GM18511 (cell line): ENCODE results near the gene PTS.
A peak's percentile ranks its signal among the peaks of the same experiment; 100 is the strongest.

ENCODE experiments used
- ATAC-seq: cut with Tn5 transposase; IDR thresholded peaks from one replicate; pipeline ENCODE4 v1.9.1; 2021; ENCODE audit warnings: mild to moderate bottlenecking, moderate library complexity; ENCODE audit not compliant: unreplicated experiment

The PTS gene

DNA sequence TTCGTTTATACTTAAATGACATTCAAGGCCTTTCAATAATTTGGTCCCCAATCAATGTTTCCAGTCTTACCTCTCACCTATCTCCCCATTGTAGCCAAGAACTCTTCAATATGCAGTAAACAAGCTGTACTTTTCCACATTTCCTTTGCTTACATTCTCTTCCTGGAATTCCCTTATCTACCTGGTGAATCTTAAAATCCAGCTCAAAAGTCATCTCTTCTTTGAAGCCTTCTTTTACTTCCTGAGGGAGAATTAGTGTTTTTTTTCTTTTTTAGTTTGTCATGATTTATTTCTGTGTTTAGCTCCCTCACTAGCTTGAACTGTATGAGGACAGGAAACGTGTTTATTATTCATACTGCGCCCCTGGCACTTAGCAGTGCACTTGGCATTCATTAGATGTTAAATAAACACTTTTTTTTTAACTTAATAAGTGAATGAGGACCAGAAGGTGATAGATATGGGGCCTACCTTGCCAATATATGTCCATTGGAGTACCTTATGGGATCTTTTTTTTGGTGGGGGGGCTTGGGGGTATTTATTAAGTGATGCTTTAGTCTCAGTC, 4.9 kb upstream of the PTS start:
- ATAC-seq, result no peak

DNA sequence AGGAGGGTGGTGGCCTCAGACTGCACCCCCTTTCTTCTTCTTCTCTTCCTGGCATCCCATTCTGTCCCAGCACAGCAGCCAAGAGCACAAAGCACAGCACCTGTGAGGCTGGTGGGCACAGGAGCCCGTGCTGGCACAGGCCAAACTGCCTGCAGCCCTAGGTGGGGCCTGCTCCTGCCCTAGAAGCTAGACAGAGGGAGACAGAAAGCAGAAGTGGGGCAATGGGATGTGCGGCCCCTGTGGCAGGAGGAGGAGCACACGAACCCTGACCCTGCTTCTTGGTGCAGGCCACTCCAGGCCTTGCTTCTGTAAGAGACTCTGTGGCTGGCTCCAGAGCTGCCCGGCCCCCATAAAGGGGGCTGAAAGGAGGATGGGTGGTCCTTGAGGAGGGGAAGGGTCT, 3.9 kb upstream of the PTS start:
- no peak for ATAC-seq

- ATAC-seq, result no peak
These were observed 3.1 kb upstream of the PTS start for GRCh38 chr11:112223121-112223520.

DNA sequence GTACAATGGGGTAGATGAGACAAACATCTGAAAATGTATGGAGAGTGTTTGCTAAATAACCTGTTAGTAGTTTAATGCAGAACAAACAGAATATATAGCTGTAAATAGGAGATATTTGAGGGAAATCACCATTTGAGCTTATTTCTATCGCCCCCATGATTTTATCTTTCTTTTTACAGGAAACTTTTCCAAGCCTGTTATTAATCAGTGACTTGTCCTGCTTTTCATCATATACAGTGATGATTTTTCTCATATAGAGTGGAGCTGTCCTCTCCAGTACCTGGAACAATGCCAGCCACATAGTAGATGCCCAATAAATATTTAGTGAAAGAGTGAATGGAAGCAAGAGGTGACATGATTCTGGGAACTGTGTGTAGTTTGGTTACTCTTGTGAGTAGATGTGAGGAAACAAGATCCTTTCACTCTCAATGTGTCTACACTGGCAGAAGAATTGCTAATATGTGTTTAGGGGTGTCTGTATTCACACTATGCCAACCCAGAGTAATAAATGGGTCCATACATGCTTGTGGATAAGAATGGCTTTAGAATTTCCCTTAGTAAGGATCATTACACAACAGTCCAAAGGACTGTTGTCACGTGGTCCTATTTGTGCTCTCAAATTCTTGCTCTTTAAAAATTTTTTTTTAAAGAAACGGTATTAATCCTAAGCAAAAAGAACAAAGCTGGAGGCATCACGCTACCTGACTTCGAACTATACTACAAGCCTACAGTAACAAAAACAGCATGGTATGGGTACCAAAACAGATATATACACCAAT, 2.3 kb upstream of the PTS start:
- ATAC-seq, result no peak

DNA sequence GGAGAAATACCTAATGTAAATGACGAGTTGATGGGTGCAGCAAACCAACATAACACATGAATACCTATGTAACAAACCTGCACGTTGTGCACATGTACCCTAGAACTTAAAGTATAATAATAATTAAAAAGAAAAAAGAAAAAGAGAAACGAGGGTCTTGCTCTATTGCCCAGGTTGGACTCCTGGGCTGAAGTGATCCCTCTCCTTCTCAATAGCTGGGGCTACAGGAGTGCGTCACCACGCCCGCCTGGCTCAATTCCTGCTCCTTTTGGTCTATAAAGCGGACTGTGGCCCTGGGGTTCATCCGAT, 521 bp upstream of the PTS start:
- no peak for ATAC-seq

DNA sequence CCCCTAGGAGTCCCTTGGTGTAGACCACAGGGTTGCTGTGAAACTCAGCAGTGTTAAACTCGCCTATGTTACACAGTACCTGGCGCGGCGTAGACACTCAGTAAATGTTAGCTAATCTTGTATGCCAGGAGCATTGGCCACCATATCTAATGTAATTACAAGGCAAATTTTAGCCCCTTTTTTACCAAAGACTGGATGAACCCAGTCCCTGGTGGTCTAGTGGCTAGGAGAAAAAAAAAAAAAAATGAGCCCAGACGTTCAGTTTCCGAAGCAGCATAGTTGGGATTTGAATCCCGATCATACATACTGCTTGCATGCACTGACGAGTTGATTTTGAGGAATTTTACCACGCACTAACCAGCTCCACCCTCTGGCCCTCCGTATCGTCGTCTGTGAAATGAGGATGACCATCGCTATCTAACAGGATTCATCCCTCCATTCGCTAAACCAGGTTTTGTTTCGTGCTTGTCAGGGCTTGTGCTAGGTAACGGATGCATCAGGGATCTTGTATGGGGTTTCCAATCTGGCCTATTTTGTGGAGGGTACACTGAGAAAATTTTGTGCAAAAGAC, 688 bp downstream of the PTS start:
- ATAC-seq, result peak; percentile 57

- ATAC-seq, result no peak
These were observed 1.2 kb downstream of the PTS start for GRCh38 chr11:112227471-112227870.

- ATAC-seq, result no peak
These were observed 2.5 kb downstream of the PTS start for GRCh38 chr11:112228706-112229105.

DNA sequence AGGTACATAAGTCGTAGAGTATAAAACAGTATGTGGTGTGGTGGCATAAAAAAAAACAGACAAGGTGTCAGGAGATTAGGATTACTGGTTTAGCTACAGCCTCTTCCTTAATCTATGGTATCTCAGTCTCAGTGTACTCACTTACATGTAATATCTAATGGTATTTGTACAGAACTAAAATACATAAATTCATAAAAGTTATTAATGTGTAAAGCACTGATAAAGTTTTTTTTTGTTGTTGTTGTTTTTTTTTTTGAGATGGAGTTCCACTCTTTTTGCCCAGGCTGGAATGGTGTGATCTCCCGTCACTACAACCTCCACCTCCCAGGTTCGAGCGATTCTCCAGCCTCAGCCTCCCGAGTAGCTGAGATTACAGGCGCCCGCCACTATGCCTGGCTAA, 2.9 kb downstream of the PTS start:
- no peak for ATAC-seq

DNA sequence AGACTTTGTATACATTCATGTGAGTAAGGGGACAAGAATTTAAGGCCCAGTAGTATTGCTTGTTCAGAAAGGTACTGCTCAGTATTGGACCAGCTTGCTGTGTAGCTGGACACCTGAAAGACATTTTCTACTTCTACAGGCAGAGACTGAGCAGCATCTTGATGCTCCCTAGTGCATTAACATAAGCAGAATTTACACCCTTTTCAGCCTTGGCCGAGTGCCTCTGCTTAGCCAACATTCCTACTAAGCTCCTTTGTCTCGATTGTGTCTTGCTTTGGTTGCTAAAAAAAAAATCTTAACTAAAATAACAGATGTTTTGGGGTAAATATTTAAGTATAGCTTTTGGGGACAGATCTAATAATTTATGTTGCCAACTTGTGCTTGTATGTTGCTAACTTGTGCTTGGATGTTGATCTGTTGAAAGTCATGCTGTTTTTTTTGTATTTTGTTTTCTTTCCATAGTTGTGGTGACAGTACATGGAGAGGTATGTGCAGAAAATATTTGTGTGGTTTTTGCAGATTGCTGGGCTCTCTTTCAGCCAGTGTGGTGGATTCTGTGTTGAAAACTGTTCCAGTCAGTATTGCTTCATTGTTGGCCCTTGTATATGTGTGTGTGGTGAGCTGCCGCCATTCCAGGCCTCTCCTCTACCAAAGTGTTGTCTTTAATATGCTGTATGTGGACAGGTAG, 3.7 kb downstream of the PTS start:
- no peak for ATAC-seq

GRCh38 chr11:112231952-112232351, 5.7 kb downstream of the PTS start:
- no peak for ATAC-seq

GRCh38 chr11:112235750-112236390, 9.6 kb downstream of the PTS start:
- peak; percentile 77 for ATAC-seq

- no peak for ATAC-seq
These were observed 11.2 kb downstream of the PTS start for GRCh38 chr11:112237451-112237850.

DNA sequence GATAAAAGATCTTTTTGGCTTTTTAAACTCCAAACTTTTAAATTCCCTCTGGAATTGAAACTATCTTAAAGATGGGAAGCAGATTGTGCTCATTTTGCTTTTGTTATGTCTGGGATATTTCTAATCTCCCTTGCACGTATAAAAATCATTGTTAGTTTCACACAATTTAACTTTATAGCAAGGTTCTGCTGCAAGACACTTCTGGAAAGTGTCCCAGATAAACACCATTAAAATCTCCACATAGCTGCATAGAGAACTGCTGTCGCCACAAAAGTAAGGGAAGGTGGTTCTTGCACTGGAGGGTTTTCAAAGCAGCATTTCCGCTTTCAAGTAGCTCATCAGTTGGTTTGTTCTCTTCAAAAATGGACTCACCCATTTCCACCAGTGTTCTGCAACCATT, 11.8 kb downstream of the PTS start:
- ATAC-seq, result no peak

DNA sequence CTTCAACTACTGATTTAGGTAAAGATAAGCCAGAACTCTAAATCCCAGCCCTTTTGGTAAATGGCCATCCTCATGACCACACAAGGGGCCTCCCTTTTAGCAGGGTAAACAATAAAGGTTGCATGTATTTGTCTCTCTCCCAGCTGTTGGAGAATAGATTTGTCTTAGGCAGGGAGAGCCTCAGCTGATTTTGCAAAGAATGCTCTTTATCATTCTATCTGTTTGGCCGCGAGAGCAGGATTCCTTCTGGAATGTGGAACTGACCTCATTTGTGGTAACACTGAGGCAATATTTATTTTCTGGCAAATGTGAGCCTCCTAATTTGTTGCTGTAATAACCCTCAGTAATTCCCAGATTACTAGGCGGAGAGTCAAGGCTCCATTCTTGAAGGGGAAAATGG, 15.3 kb downstream of the PTS start:
- no peak for ATAC-seq

DNA sequence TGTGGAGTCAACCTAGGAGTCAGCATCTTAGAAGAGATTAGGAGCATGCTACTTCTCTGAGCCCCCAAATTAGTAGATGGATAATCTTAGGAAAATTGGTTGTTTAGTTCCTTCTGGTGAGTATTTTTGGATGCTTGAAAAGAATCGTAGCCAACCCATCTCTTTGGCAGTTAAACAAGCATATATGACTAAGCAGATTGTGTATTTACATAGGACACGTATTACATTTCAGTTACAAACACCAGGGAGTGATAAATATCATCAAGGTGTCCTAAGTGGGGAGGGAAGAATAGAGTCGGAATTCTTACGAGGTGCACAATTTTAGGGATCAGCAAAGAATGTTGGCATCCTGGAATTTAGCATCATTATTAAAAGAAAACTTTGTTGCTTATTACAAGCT, 21.0 kb downstream of the PTS start:
- ATAC-seq, result no peak

- no peak for ATAC-seq
These were observed 22.0 kb downstream of the PTS start for GRCh38 chr11:112248201-112248600.

- no peak for ATAC-seq
These were observed 23.8 kb downstream of the PTS start for GRCh38 chr11:112249871-112250610.

GRCh38 chr11:112253605-112254242, 27.5 kb downstream of the PTS start:
- ATAC-seq, result no peak

DNA sequence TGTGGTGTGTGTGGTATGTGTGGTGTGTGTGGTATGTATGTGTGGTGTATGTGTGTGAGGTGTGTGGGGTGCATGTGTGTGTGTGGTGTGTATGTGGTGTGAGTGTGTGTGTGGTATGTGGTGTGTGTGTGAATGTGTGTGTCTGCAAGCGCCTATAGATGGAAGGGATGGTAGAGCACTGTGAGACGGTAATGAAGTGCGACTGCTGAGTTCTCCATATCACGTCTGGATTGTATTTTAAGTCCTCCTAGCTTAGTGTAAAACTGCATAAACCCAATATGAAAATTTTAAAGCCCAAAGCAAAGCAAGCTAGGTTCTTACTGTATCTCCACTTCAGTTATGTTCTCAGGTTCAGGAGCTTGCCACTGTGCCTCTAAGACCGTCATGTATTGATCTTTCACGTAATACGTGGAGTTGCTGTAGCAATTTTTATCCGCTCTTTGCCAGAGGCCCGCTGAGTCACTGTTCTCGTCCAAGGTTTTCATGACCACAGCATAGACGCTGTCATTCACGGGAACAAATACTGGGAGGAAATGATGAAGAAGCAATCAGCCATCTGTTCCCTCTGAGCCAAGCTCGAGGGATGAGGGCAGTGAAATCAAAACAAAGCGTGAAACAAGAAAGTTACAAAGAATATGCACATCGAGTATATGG, 29.0 kb downstream of the PTS start:
- ATAC-seq, result no peak
